ENCODE measurements around the gene SFXN2.
"Not testable (repeated sequence)": the region's sequence is repeated elsewhere in the genome, so short reads cannot be mapped to it uniquely, and the experiment has no call there.

The SFXN2 gene

DNA sequence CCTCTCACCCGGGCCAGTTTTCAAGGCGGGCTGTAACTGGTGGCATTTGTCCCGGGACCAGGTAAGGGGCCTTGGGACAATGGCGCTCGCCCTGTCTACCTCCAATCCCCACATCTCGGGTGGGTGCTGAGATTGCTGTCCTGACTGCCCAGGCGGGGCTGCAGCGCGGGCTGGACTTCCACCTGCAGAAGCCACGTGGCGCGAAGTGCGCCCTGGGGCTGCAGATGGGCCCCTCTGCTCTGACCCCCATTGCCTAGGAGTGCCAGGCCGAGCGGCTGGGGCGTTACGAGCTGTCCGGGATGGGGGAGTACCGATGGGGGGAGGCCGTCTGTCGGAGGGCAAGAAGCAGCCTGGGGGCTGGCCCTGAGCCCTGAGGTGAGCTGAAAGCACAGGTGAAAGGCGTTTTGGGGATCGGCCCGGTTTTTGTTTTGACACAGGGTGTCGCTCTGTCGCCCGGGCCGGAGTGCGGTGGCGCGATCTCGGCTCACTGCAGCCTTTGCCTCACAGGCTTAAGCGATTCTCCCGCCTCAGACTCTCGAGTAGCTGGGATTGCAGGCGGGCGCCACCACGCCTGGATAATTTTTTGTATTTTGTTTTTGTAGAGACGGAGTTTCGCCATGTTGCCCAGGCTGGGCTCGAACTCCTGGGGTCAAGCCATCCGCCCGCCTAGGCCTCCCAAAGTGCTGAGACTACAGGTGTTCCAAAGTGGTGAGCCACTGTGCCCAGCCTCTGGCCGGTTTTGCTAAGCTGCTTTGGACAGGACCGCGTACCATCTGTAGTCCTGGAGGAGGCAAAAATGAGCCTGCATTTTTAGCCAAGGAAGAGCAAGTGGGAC is at the start of gene SFXN2:
SFXN2 (plus strand) TSS at position 16 of the 835 bp plus-strand sequence. CDS start 12,001 bp downstream, outside the sequence.
- H3K27ac ChIP-seq (ENCODE audit: low read depth, low read length): peak within 1 kb of the TSS; percentile 19
- H3K4me1 ChIP-seq (ENCODE audit: control insufficient read depth in 5 of 5, insufficient read depth in 5 of 5, low read length in 5 of 5): peaks cover 0 to 23% (median 21%) of the 10 kb centered on the region in 5 donors
- peak within 1 kb of the TSS; percentile 86 to 93 (median 90) for H3K4me3 ChIP-seq (ENCODE audit: low read depth in 1 of 5, low read length in 5 of 5)
- H3K36me3 ChIP-seq (ENCODE audit: control insufficient read depth in 5 of 5, insufficient read depth in 5 of 5, low read length in 5 of 5): no peaks in the 10 kb centered on the region
- H3K9ac ChIP-seq (ENCODE audit: low read length in 5 of 5): peak within 1 kb of the TSS; percentile 29 to 84 (median 66)
- H3K9me3 ChIP-seq (ENCODE audit: control insufficient read depth in 5 of 5, low read length in 5 of 5): no peaks in the 10 kb centered on the region
- H3K27me3 ChIP-seq (ENCODE audit: control insufficient read depth in 5 of 5, insufficient read depth in 4 of 5, low read length in 5 of 5): no peaks in the 10 kb centered on the region

- Histone ChIP-seq H3K4me1 (ENCODE audit: control insufficient read depth in 5 of 5, insufficient read depth in 5 of 5, low read length in 5 of 5) (peaks cover 0 to 16% (median 10%) of the 10 kb centered on the region in 5 donors), H3K4me3 (ENCODE audit: low read depth in 1 of 5, low read length in 5 of 5) (no peak overlapping the region), H3K9ac (ENCODE audit: low read length in 5 of 5) (no peak overlapping the region), H3K36me3 (ENCODE audit: control insufficient read depth in 5 of 5, insufficient read depth in 5 of 5, low read length in 5 of 5) (peaks cover 0 to 4% (median 0%) of the 10 kb centered on the region in 5 donors), H3K27ac (ENCODE audit: low read depth, low read length) (no peak overlapping the region), H3K27me3 (ENCODE audit: control insufficient read depth in 5 of 5, insufficient read depth in 4 of 5, low read length in 5 of 5) (no peaks in the 10 kb centered on the region), H3K9me3 (ENCODE audit: control insufficient read depth in 5 of 5, low read length in 5 of 5) (no peaks in the 10 kb centered on the region)
These were observed 48.4 kb upstream of the SFXN2 start for GRCh38 chr10:102665904-102666509.

DNA sequence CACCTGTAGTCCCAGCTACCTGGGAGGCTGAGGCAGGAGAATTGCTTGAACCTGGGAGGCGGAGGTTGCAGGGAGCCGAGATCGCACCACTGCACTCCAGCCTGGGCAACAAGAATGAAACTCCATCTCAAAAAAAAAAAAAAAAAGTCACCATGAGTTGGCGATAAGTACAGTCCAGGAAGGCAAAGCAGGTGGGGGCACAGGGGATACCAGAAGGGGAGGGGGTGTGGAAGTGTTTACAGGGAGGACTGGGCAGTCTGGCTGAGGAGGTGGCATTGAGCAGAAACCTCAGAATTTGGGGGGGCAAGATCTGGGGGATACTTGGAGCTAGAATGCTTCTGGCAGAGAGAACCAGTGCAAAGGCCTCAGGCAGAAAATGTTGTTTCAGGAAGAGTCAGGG is 47.0 kb upstream of the SFXN2 start:
- not testable (repeated sequence) for H3K9me3 ChIP-seq (ENCODE audit: control insufficient read depth in 5 of 5, low read length in 5 of 5); H3K4me3 ChIP-seq (ENCODE audit: low read depth in 1 of 5, low read length in 5 of 5); H3K9ac ChIP-seq (ENCODE audit: low read length in 5 of 5); H3K27ac ChIP-seq (ENCODE audit: low read depth, low read length); H3K27me3 ChIP-seq (ENCODE audit: control insufficient read depth in 5 of 5, insufficient read depth in 4 of 5, low read length in 5 of 5); H3K36me3 ChIP-seq (ENCODE audit: control insufficient read depth in 5 of 5, insufficient read depth in 5 of 5, low read length in 5 of 5)
- peaks cover 0 to 11% (median 6%) of the 10 kb centered on the region in 5 donors for H3K4me1 ChIP-seq (ENCODE audit: control insufficient read depth in 5 of 5, insufficient read depth in 5 of 5, low read length in 5 of 5)

DNA sequence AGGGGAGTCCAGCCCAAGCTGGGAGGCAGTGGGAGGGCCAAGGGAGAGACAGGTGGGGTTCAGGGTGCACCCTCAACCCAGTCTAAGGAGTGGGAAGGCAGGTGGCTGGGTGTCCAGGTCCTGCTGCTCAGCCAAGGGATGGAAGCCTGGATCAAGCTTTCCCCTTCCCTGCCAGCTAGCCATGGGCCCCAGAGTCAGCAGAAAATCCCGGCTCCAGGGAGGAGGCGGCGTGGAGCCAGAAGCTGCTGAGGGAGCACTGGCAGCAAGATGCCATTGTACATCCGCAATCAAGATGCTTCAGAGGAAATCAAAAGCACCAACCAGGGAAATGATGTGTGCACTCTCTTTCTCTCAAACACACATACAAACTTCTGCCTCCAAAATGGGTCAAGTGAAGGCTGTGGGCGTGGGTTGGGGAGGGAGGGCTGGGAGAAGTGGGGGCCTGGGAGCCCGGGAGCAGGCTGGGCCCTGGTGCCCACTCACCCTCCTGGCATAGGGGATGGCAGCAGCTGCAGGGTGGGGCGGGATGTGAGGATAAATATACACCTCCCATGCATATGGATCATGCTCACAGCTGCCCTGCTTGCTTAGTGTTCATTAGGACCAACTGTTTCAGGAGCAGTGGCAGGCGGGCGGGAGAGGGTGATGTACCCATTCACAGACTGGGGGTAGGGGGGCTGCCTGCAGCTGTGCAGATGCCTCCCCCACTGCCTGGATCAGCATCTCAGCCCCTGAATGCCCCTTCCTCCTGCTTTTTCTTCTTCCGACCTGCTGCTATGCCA is 45.9 kb upstream of the SFXN2 start:
- Histone ChIP-seq H3K36me3 (ENCODE audit: control insufficient read depth in 5 of 5, insufficient read depth in 5 of 5, low read length in 5 of 5) (peaks cover 0 to 4% (median 0%) of the 10 kb centered on the region in 5 donors), H3K4me1 (ENCODE audit: control insufficient read depth in 5 of 5, insufficient read depth in 5 of 5, low read length in 5 of 5) (peaks cover 0 to 19% (median 11%) of the 10 kb centered on the region in 5 donors), H3K27me3 (ENCODE audit: control insufficient read depth in 5 of 5, insufficient read depth in 4 of 5, low read length in 5 of 5) (no peaks in the 10 kb centered on the region), H3K4me3 (ENCODE audit: low read depth in 1 of 5, low read length in 5 of 5) (no peak overlapping the region), H3K9ac (ENCODE audit: low read length in 5 of 5) (no peak overlapping the region), H3K27ac (ENCODE audit: low read depth, low read length) (no peak overlapping the region), H3K9me3 (ENCODE audit: control insufficient read depth in 5 of 5, low read length in 5 of 5) (no peaks in the 10 kb centered on the region)

DNA sequence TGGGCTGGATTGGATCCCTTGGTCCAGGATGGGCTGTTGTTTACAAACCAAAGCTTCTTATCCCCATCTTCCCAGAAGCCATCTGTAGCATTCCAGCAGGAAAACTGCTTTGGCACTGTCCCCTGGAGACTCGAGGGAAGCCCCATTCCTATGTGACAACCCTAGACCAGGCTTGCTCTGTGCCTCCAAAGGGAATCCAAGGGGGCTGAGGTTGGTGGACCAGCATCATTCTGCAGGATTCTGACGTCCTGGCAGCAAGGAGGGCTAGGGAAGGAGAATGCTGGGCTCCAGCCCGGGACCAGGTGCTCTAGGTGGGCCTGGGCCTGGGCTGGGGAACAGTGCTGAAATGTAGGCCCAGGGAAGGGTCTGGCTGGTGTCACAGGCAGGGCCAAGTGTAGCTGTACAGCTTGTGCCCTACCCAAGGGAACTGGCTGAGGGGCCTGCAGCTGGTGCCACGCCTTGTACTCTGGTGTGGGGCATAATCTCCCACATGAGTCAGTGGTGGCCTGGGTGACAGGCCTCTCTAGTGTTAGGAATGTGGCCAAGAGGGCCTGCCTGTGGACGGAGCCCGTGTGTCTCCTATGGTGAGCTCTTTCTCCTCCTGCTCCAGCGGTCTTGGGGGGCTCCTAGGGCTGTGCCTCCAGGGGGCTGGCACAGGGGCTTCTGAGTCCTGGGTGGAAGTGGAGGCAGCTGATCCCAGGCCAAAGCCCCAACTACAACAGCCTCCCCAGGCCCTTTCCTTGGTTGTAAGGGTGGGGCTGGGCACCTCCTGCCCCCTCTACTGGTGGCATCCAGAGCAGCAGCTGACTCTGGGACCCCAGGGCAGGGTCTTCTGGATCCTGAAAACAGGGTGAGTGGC is 45.0 kb upstream of the SFXN2 start:
- Histone ChIP-seq H3K4me3 (ENCODE audit: low read depth in 1 of 5, low read length in 5 of 5) (no peak overlapping the region), H3K27ac (ENCODE audit: low read depth, low read length) (no peak overlapping the region), H3K9ac (ENCODE audit: low read length in 5 of 5) (peak overlapping the region in 1 of 5 donors; percentile 50), H3K36me3 (ENCODE audit: control insufficient read depth in 5 of 5, insufficient read depth in 5 of 5, low read length in 5 of 5) (peaks cover 0 to 4% (median 0%) of the 10 kb centered on the region in 5 donors), H3K4me1 (ENCODE audit: control insufficient read depth in 5 of 5, insufficient read depth in 5 of 5, low read length in 5 of 5) (peaks cover 7 to 28% (median 20%) of the 10 kb centered on the region in 5 donors), H3K9me3 (ENCODE audit: control insufficient read depth in 5 of 5, low read length in 5 of 5) (no peaks in the 10 kb centered on the region), H3K27me3 (ENCODE audit: control insufficient read depth in 5 of 5, insufficient read depth in 4 of 5, low read length in 5 of 5) (no peaks in the 10 kb centered on the region)

GRCh38 chr10:102670065-102670670 is 44.3 kb upstream of the SFXN2 start:
- Histone ChIP-seq H3K27me3 (ENCODE audit: control insufficient read depth in 5 of 5, insufficient read depth in 4 of 5, low read length in 5 of 5) (no peaks in the 10 kb centered on the region), H3K27ac (ENCODE audit: low read depth, low read length) (no peak overlapping the region), H3K9me3 (ENCODE audit: control insufficient read depth in 5 of 5, low read length in 5 of 5) (no peaks in the 10 kb centered on the region), H3K36me3 (ENCODE audit: control insufficient read depth in 5 of 5, insufficient read depth in 5 of 5, low read length in 5 of 5) (peaks cover 0 to 4% (median 0%) of the 10 kb centered on the region in 5 donors), H3K4me3 (ENCODE audit: low read depth in 1 of 5, low read length in 5 of 5) (no peak overlapping the region), H3K9ac (ENCODE audit: low read length in 5 of 5) (no peak overlapping the region), H3K4me1 (ENCODE audit: control insufficient read depth in 5 of 5, insufficient read depth in 5 of 5, low read length in 5 of 5) (peaks cover 10 to 35% (median 27%) of the 10 kb centered on the region in 5 donors)

DNA sequence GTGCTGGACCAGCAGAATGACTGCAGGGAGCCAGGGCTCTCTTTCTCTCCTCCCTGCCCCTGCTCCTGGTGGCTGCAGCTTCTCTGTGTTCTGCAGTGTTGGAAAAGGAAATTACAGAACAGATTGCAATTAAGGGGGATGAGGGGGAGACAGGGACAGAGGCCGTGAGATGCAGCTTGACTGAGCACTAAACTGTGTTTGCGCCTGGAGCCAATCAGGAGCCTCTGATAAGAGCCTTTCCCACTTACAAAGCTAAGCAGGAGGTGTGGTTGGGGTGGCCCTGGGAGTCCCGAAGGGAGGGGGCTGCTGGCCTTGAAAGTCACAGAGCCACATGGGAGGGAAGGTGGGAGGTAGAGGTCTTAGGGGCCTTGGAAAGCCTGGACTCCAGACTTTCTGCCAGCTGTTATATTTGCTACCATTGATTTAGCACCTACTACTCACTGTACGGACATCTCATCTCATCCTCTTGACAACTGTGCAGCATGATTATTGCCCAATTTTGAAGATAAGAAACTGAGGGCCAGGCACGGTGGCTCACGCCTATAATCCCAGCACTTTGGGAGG is 43.5 kb upstream of the SFXN2 start:
- Histone ChIP-seq H3K4me3 (ENCODE audit: low read depth in 1 of 5, low read length in 5 of 5) (no peak overlapping the region), H3K27ac (ENCODE audit: low read depth, low read length) (no peak overlapping the region), H3K9me3 (ENCODE audit: control insufficient read depth in 5 of 5, low read length in 5 of 5) (no peaks in the 10 kb centered on the region), H3K36me3 (ENCODE audit: control insufficient read depth in 5 of 5, insufficient read depth in 5 of 5, low read length in 5 of 5) (peaks cover 0 to 2% (median 0%) of the 10 kb centered on the region in 5 donors), H3K4me1 (ENCODE audit: control insufficient read depth in 5 of 5, insufficient read depth in 5 of 5, low read length in 5 of 5) (peaks cover 10 to 43% (median 35%) of the 10 kb centered on the region in 5 donors), H3K27me3 (ENCODE audit: control insufficient read depth in 5 of 5, insufficient read depth in 4 of 5, low read length in 5 of 5) (no peaks in the 10 kb centered on the region), H3K9ac (ENCODE audit: low read length in 5 of 5) (no peak overlapping the region)

DNA sequence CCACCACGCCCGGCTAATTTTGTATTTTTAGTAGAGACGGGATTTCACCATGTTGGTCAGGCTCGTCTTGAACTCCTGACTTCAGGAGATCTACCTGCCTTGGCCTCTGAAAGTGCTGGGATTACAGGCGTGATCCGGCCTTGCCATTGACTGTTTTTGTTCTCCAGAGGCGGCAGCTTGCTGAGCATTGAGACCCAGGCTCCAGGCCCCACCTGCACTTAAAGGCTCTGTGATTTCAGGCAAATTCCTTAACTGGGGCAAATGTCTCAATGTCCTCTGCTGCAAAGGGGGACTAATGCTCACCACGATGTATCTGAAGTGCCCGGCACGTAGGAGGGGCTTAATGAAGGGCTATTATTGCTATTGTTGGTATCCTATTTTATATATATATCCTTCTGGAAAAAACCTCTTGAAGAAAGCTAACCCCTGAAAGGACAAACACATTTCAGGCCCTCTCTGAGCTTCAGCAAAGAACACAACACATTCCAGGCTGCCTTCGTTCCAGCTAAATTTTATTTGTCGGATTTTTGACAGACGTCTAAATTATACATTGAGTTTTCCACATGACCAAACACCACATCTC is 41.1 kb upstream of the SFXN2 start:
- Histone ChIP-seq H3K36me3 (ENCODE audit: control insufficient read depth in 5 of 5, insufficient read depth in 5 of 5, low read length in 5 of 5) (no peaks in the 10 kb centered on the region), H3K27ac (ENCODE audit: low read depth, low read length) (peak overlapping the region; percentile 65), H3K9me3 (ENCODE audit: control insufficient read depth in 5 of 5, low read length in 5 of 5) (no peaks in the 10 kb centered on the region), H3K4me3 (ENCODE audit: low read depth in 1 of 5, low read length in 5 of 5) (peak overlapping the region in 3 of 5 donors; percentile 54 to 63 (median 59)), H3K4me1 (ENCODE audit: control insufficient read depth in 5 of 5, insufficient read depth in 5 of 5, low read length in 5 of 5) (peaks cover 10 to 58% (median 42%) of the 10 kb centered on the region in 5 donors), H3K9ac (ENCODE audit: low read length in 5 of 5) (peak overlapping the region in 1 of 5 donors; percentile 25), H3K27me3 (ENCODE audit: control insufficient read depth in 5 of 5, insufficient read depth in 4 of 5, low read length in 5 of 5) (no peaks in the 10 kb centered on the region)
